Ureter (tissue), 1 donor: ENCODE measurements around the gene BSX. TPM values are rescaled to one million over a fixed set of nuclear protein-coding genes. Genes with fewer than 3 reads are reported as not detected.

ENCODE experiments used
- DNase-seq: peaks from one replicate; pipeline ENCODE4 v3.0.0-alpha.2; 2020; ENCODE audit warnings: low spot score
- total RNA-seq: library from RNA; stranded (reverse); gene quantifications from one replicate; pipeline ENCODE4 v1.2.4, GENCODE V29; 2023
- donor health status: DM: yes; HTN: yes; CAD: no.

BSX gene
- total RNA-seq, 1 donor from 2014 or later = not detected

DNA sequence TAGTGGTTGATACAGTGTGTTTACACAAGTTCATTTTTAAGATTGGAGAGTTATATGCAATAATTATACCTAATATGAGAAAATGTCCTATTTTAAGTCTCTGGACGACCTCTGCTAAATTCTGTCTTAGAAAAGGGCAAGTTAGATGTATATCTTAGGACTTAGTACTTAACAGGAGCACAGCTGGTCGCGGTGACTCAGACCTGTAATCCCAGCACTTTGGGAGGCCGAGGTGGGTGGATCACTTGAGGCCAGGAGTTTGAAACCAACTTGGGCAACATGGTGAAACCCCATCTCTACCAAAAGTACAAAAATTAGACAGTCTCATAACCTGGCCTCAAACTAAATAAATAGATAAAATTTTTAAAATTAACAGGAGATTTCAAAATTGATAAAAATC is 27.2 kb downstream of the BSX start:
- DNase-seq = no peak

GRCh38 chr11:122951211-122951610 is 30.4 kb downstream of the BSX start:
- no peak for DNase-seq

GRCh38 chr11:122938557-122938956 is 43.1 kb downstream of the BSX start:
- no peak for DNase-seq

DNA sequence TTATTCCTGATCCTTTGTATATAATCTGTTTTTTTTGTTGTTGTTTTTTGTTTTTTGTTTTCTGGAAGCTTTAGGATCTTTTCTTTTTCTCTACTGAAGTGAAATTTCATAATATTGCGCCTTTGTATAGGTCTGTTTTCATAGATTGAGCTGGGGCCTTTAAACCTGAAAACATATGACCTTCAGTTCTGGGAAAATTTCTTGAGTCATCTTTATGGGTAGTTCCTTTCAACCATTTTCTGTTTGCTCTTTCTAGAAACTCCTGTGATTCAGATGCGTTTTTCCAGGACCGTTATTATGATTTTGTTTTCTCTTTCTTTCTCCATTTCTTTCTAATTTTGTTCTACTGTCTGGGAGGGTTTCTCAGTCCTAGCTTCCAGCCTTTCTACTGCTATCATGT is 43.7 kb downstream of the BSX start:
- DNase-seq = no peak

- no peak for DNase-seq
Observed at GRCh38 chr11:122933416-122933815, 48.2 kb downstream of the BSX start.

GRCh38 chr11:122931510-122931909 is 50.1 kb downstream of the BSX start:
- DNase-seq = no peak

Other genes starting within 250 kb of the BSX start
- gene CRTAM, start 143.3 kb downstream of the BSX start, total RNA-seq = 1.1 TPM
- 11.1 TPM for gene JHY, start 99.1 kb downstream of the BSX start, total RNA-seq
- gene HSPA8, start 80.3 kb upstream of the BSX start, total RNA-seq = 1,206 TPM
- gene CLMP, start 213.4 kb upstream of the BSX start, total RNA-seq = 34.4 TPM